ENCODE measurements around the gene ATIC. TPM values are rescaled to one million over a fixed set of nuclear protein-coding genes. Genes with fewer than 3 reads are reported as not detected.
"Not testable (repeated sequence)": the region's sequence is repeated elsewhere in the genome, so short reads cannot be mapped to it uniquely, and the experiment has no call there.

The ATIC gene
- total RNA-seq, 1 experiment from 2014 or later = 297 TPM

DNA sequence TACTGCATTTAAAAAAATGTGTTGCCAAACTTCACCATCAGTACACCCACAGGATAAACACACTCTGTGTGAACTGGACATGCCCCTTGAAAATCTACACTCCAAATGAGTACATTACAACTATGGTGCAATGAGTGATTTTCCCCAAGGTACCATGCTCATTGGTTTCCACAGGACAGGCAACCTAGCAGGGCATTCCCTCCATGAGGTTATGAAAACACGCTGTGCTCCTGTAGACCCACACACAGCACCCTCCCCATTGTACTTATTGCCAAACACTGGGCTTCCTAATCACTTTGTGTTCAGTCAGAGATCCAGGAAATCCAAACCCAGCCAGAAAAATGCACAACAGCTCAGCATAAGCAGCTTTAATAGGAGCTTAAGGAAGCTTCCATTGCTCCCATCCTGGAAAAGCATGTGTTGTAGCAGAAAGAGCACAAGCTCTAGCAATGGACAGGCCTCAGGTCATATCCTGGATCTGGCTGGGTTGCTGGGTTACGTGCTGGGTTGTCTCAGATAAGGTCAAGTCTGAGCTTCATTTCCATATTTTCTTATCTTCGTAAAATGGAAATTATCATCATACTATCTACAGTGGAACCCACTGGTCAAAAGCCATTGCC is 20.8 kb upstream of the ATIC start:
- BruUV-seq (replicated peaks) = no TSS peak
- H3K27me3 Mint-ChIP-seq (ENCODE audit: insufficient read depth, unreplicated experiment) = no peaks in the 10 kb centered on the region
- no peak overlapping the region for H3K4me3 Mint-ChIP-seq (ENCODE audit: unreplicated experiment)
- POLR2A ChIA-PET = no interaction called here
- no peaks in the 10 kb centered on the region for H3K36me3 Mint-ChIP-seq (ENCODE audit: insufficient read depth, unreplicated experiment)
- H3K27ac Mint-ChIP-seq (ENCODE audit: low read depth, unreplicated experiment) = no peak overlapping the region
- peaks cover 8% of the 10 kb centered on the region for H3K9me3 Mint-ChIP-seq (ENCODE audit: unreplicated experiment)
- CTCF ChIA-PET = interaction anchor here (0.5 to 0.6 kb wide), 3 partner anchors 107 to 643 kb away, joined by 3 to 4 read pairs (median 3); no protein-coding TSS in a partner anchor
- intact Hi-C loops (cut with micrococcal nuclease) = loop anchor here (2.0 kb wide), 1 partner anchor 42 kb away; no protein-coding TSS in a partner anchor
- TF ChIP-seq, protein P1, sequence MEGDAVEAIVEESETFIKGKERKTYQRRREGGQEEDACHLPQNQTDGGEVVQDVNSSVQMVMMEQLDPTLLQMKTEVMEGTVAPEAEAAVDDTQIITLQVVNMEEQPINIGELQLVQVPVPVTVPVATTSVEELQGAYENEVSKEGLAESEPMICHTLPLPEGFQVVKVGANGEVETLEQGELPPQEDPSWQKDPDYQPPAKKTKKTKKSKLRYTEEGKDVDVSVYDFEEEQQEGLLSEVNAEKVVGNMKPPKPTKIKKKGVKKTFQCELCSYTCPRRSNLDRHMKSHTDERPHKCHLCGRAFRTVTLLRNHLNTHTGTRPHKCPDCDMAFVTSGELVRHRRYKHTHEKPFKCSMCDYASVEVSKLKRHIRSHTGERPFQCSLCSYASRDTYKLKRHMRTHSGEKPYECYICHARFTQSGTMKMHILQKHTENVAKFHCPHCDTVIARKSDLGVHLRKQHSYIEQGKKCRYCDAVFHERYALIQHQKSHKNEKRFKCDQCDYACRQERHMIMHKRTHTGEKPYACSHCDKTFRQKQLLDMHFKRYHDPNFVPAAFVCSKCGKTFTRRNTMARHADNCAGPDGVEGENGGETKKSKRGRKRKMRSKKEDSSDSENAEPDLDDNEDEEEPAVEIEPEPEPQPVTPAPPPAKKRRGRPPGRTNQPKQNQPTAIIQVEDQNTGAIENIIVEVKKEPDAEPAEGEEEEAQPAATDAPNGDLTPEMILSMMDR (IDR thresholded peaks at IDR 0.05; ENCODE audit: unreplicated experiment) = no peak
- DNase-seq (ENCODE audit: unreplicated experiment) = peak; percentile 62
- no peaks in the 10 kb centered on the region for H3K4me1 Mint-ChIP-seq (ENCODE audit: insufficient read depth, unreplicated experiment)

DNA sequence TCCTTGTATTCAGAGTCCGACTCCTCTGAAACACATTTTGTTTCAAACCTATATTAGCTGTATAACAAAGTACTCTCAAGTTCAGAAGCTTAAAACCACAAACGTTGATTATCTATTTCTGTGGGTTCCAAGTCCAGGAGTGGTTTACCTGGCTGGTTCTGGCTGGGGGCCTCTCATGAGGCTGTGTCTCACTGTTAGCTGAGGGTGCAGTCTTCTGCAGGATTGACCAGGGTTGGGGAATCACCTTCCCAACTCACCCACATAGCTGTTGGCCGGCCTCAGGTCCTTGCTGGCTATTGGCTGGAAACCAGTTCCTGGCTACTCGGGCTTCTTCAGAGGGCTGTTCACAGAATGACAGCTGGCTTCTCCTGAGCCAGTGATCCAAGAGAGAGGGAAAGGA is 18.0 kb upstream of the ATIC start:
- no peaks in the 10 kb centered on the region for H3K4me1 Mint-ChIP-seq (ENCODE audit: insufficient read depth, unreplicated experiment)
- peaks cover 8% of the 10 kb centered on the region for H3K9me3 Mint-ChIP-seq (ENCODE audit: unreplicated experiment)
- no peak overlapping the region for H3K4me3 Mint-ChIP-seq (ENCODE audit: unreplicated experiment)
- H3K27ac Mint-ChIP-seq (ENCODE audit: low read depth, unreplicated experiment) = no peak overlapping the region
- CTCF ChIA-PET = interaction anchor here (0.6 to 0.7 kb wide), 3 partner anchors 139 to 1766 kb away, joined by 3 read pairs; no protein-coding TSS in a partner anchor
- TF ChIP-seq, protein P1 (IDR thresholded peaks at IDR 0.05; ENCODE audit: unreplicated experiment) = no peak
- BruUV-seq (replicated peaks) = no TSS peak
- no peak for DNase-seq (ENCODE audit: unreplicated experiment)
- intact Hi-C loops (cut with micrococcal nuclease) = no loop called here
- no peaks in the 10 kb centered on the region for H3K36me3 Mint-ChIP-seq (ENCODE audit: insufficient read depth, unreplicated experiment)
- POLR2A ChIA-PET = no interaction called here
- H3K27me3 Mint-ChIP-seq (ENCODE audit: insufficient read depth, unreplicated experiment) = no peaks in the 10 kb centered on the region

DNA sequence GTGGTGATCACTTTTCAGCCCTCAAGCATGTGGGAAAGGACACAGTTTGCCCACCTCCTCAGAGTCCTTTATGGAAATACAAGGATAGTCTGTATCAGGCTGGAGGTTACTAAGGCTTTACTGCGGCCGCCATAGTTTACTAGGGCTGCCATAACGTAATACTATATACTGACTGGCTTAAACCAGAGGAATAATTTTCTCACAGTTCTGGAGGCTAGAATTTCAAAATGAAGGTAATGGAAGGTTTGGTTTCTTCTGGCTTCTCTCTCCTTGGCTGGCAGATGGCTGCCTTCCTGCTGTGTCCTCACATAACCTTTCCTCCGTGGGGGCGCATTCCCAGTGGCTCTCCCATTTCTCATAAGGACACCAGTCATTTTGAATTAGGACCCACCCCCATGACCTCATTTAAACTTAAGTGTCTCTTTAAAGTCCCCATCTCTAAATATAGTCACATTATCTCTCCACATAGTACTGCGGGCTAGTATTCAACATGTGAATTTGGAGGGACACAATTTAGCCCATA is 12.5 kb upstream of the ATIC start:
- Mint-ChIP-seq H3K4me3 (ENCODE audit: unreplicated experiment) (no peak overlapping the region), H3K36me3 (ENCODE audit: insufficient read depth, unreplicated experiment) (no peaks in the 10 kb centered on the region), H3K9me3 (ENCODE audit: unreplicated experiment) (no peaks in the 10 kb centered on the region), H3K4me1 (ENCODE audit: insufficient read depth, unreplicated experiment) (no peaks in the 10 kb centered on the region), H3K27me3 (ENCODE audit: insufficient read depth, unreplicated experiment) (no peaks in the 10 kb centered on the region), H3K27ac (ENCODE audit: low read depth, unreplicated experiment) (no peak overlapping the region)
- POLR2A ChIA-PET = no interaction called here
- DNase-seq (ENCODE audit: unreplicated experiment) = no peak
- BruUV-seq (replicated peaks) = no TSS peak
- CTCF ChIA-PET = no interaction called here
- TF ChIP-seq, protein P1 (IDR thresholded peaks at IDR 0.05; ENCODE audit: unreplicated experiment) = no peak
- intact Hi-C loops (cut with micrococcal nuclease) = no loop called here

DNA sequence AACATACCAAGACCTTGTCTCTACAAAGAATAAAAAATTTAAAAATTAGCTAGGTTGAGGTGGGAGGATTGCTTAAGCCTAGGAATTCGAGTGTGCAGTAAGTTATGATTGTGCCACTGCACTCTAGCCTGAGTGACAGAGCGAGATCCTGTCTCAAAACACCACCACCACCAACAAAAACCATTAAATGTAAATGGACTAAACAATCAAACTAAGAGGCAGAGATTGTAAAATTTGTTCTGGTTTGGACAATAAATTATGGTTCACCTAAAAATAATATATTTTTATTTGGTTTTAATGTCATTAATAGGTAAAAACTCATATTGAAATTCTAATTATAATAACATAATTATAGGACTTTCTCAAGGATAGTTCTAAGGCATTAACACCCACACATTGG is 9.9 kb upstream of the ATIC start:
- H3K9me3 Mint-ChIP-seq (ENCODE audit: unreplicated experiment) = no peaks in the 10 kb centered on the region
- no peak for DNase-seq (ENCODE audit: unreplicated experiment)
- H3K4me3 Mint-ChIP-seq (ENCODE audit: unreplicated experiment) = no peak overlapping the region
- ChIA-PET CTCF (interaction anchor here (0.6 kb wide), 1 partner anchor 20 kb away, joined by 3 read pairs; no protein-coding TSS in a partner anchor), POLR2A (interaction anchor here (0.7 kb wide), 1 partner anchor 76 kb away, joined by 3 read pairs; no protein-coding TSS in a partner anchor)
- BruUV-seq (replicated peaks) = no TSS peak
- no peaks in the 10 kb centered on the region for H3K4me1 Mint-ChIP-seq (ENCODE audit: insufficient read depth, unreplicated experiment)
- TF ChIP-seq, protein P1 (IDR thresholded peaks at IDR 0.05; ENCODE audit: unreplicated experiment) = no peak
- H3K27me3 Mint-ChIP-seq (ENCODE audit: insufficient read depth, unreplicated experiment) = no peaks in the 10 kb centered on the region
- H3K27ac Mint-ChIP-seq (ENCODE audit: low read depth, unreplicated experiment) = no peak overlapping the region
- no peaks in the 10 kb centered on the region for H3K36me3 Mint-ChIP-seq (ENCODE audit: insufficient read depth, unreplicated experiment)
- intact Hi-C loops (cut with micrococcal nuclease) = no loop called here

DNA sequence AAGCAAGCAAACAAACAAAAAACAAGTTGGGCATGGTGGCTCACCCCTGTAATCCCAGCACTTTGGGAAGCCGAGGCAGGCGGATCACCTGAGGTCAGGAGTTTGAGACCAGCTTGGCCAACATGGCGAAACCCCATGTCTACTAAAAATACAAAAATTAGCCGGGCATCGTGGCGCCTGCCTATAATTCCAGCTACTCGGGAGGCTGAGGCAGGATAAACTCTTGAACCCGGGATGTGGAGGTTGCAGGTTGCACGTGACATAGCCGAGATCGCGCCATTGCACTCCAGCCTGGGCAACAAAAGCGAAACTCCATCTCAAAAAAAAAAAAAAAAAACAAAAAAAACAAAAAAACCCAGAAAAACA is 617 bp upstream of the ATIC start:
- intact Hi-C loops (cut with micrococcal nuclease) = loop anchor here (5.0 kb wide), 2 partner anchors 39 to 349 kb away; no protein-coding TSS in a partner anchor
- Mint-ChIP-seq H3K36me3 (ENCODE audit: insufficient read depth, unreplicated experiment) (peaks cover 25% of the 10 kb centered on the region), H3K4me3 (ENCODE audit: unreplicated experiment) (peak overlapping the region; percentile 83), H3K4me1 (ENCODE audit: insufficient read depth, unreplicated experiment) (peaks cover 13% of the 10 kb centered on the region), H3K27ac (ENCODE audit: low read depth, unreplicated experiment) (peak overlapping the region; percentile 51)
- not testable (repeated sequence) for DNase-seq (ENCODE audit: unreplicated experiment); H3K27me3 Mint-ChIP-seq (ENCODE audit: insufficient read depth, unreplicated experiment); H3K9me3 Mint-ChIP-seq (ENCODE audit: unreplicated experiment)
- TSS peak; percentile 77 for BruUV-seq (replicated peaks)
- CTCF ChIA-PET = interaction anchor here (0.7 to 0.8 kb wide), 2 partner anchors 610 to 621 kb away, joined by 3 read pairs; no protein-coding TSS in a partner anchor
- POLR2A ChIA-PET = interaction anchor here (0.5 to 2.3 kb wide), 14 partner anchors 9 to 770 kb away, joined by 3 to 12 read pairs (median 4); no protein-coding TSS in a partner anchor
